COR-L47 (cell line): ENCODE results near the gene TMEM232.

Experiments used
- DNase-seq: peaks from one replicate; lab custom pipeline; 2025; lab: John Stamatoyannopoulos, UW

The TMEM232 gene

DNA sequence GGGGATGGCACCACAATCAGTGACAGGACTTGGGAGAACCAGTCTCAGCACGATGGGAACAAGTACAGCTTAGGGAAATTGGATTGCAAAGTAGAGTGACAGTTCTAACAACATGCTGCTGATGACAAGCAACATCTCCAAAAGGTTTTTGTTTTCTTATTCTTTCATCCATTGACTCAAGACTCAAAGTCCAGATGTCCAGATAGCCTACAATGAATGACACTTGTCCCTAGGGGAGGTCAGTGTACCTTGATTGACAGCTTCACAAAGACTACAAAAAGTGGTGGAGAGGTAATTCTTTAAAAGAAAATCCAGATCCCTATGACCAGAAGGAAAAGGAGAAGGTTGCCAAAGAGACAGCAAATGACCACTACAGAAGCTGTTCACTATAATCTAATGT, 323.9 kb downstream of the TMEM232 start:
- no peak for DNase-seq

- no peak for DNase-seq
These were observed 324.6 kb downstream of the TMEM232 start for GRCh38 chr5:110401881-110402280.

DNA sequence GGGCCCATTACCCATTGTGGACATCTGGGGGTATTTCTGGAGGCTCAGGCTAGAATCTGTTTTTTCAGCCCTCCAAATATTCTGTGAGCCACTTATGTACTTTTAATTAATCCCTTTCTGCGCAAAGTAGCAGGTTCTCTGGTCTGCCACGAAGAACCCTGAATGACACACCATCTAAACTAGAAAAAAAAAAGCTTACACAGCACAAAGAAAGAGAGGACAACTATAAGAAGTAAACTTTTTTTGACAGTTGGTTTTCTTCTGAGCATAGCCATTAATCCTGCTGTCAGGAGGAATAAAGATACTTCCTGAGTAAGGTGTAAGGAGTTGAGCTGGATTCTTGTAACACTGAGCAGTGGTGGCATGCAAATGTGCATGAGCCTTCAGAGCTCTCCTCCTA, 327.5 kb downstream of the TMEM232 start:
- no peak for DNase-seq

- DNase-seq: no peak
These were observed 329.2 kb downstream of the TMEM232 start for GRCh38 chr5:110397281-110397680.

DNA sequence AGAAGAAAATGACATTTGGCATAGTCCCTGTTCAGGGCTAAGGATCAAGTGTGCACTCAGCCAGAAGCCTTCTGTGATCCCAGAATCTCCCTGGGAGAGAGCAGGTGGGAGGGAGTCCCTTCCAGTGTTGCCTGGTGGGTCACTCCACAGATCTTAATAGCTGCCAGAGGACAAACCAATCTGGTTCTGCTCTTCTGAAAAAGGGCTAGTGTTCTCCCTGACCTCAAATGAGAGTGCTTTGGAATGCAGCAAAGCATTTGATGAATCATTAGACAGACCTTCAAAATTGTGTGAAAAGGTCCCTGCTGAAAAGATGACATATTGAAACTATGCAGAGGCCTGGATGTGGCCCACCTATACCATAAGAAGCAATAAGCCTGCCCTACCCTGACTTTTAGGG, 339.7 kb downstream of the TMEM232 start:
- DNase-seq: no peak

- DNase-seq: no peak
These were observed 343.2 kb downstream of the TMEM232 start for GRCh38 chr5:110383231-110383630.

GRCh38 chr5:110377943-110378342, 348.5 kb downstream of the TMEM232 start:
- no peak for DNase-seq

GRCh38 chr5:110377361-110377760, 349.1 kb downstream of the TMEM232 start:
- DNase-seq: no peak

DNA sequence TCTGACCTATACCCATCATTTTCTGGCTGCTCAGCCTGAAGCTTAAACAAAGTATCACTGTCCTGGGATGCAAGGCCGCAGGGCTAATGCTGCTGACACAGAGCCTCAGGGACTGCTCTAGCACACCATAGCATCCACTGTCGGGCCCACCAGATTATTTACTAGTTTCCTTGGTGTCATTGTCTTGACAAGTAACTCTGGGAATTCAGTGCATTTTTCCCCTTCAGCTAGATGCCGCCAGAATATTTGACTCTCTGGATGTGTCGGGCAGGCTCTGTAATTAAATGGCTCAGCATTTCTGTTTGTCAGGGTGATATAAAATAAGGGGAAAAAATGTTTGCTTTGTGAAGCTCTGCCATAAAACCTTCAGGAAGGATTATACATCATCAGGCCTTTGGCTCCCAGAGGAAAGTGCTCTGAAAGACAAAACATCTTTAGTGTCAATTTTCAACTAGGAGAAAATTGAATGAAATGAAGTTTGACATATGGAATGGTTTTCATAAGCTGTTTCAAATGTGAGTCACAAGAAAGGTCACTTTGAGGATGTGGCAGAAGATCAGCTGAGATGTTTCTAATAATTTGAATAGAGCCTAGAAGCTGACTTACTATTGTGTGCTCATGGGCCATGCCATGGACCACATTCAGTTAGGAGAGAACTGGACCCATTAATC, 350.1 kb downstream of the TMEM232 start:
- no peak for DNase-seq

DNA sequence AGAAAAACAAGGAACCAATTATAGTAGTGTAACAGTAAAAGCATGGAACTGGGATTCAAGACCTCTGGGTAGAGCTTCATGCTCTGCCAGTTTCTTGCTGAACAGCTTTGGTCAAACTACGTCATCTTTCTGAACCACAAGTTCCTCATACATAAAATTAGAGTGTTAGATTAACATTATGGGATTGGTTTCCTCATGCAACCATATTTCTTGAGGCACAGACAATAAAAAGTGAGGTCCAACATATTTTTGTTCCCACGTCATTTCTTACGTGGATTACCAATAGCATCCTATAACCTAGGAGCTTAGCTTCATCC, 354.8 kb downstream of the TMEM232 start:
- no peak for DNase-seq

DNA sequence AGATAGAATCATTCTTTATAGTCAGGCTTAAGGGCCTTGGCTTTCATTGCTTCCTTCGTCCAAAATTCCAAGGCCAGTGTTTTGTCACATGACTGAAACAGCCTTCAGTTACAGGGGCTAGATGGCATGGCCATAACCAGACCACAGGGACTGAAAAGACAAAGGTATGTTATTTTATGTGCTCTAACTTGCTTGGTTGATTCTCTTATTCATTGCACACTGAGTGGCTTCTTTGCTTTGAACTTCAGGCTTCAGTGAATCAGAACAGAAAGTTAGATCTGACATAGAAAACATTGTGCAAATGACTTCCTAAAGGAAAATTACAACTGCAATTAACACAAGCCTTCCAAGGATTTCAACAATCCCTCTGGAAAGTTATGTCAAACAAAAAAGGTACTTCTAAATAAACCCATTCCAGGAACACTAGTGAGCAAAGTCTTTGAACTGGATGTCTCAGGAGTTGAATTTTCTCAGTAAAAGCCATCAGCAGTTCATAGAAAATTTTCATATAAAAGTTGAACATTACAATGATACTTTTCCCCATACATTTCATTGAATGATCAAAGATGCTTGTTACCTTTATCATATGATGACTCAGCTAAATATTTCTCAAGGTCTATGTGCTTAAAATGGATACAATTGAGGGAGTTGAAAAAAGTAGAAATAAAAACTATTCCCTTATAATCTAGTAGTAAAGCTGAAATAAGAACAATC, 355.3 kb downstream of the TMEM232 start:
- no peak for DNase-seq
